GM18507 (cell line): ENCODE measurements around the gene FBXO36.
"Not testable (repeated sequence)": the region's sequence is repeated elsewhere in the genome, so short reads cannot be mapped to it uniquely, and the experiment has no call there.

ENCODE experiments used
- DNase-seq: peaks from one replicate; pipeline ENCODE4 v3.0.0; 2011; ENCODE audit warnings: low read depth; ENCODE audit not compliant: insufficient read length; ENCODE audit errors: extremely low spot score
- FAIRE-seq: peaks from 2 replicates; lab custom pipeline; 2011; peaks lifted over from hg19 to GRCh38; lab: Jason Lieb, UNC

Gene FBXO36

GRCh38 chr2:229922449-229923386, at the start of gene FBXO36:
FBXO36 (plus strand) TSS chr2:229922503; CDS start chr2:229922514, 11 bp downstream.
- peak; percentile 60 for FAIRE-seq
- peak; percentile 74 for DNase-seq

- peak; percentile 84 for FAIRE-seq
- peak; percentile 33 for DNase-seq
Measured at GRCh38 chr2:229873123-229873581, 49.2 kb upstream of the FBXO36 start.

GRCh38 chr2:229874647-229875046, 47.7 kb upstream of the FBXO36 start:
- no peak for DNase-seq
- FAIRE-seq: no peak

DNA sequence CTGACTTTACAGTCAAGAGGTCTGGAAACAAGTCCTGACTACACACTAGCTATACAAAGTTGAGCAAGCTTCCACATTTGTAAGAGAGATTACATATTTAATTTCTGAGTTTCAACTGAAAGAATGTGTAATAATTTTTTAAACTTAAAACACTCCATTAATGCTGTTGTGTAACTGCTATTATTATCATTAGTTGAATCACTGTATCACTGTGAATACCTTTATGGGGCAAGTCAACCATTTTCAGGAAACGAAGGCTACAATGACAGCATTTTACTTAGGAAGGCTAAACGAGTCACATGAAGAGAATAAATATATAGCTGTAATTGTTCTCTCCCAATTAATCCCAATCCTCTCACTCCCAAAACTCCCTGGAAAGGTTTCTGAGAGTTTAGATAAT, 46.8 kb upstream of the FBXO36 start:
- FAIRE-seq (no peak), DNase-seq (no peak)

GRCh38 chr2:229879191-229879950, 42.9 kb upstream of the FBXO36 start:
- no peak for DNase-seq
- no peak for FAIRE-seq

DNA sequence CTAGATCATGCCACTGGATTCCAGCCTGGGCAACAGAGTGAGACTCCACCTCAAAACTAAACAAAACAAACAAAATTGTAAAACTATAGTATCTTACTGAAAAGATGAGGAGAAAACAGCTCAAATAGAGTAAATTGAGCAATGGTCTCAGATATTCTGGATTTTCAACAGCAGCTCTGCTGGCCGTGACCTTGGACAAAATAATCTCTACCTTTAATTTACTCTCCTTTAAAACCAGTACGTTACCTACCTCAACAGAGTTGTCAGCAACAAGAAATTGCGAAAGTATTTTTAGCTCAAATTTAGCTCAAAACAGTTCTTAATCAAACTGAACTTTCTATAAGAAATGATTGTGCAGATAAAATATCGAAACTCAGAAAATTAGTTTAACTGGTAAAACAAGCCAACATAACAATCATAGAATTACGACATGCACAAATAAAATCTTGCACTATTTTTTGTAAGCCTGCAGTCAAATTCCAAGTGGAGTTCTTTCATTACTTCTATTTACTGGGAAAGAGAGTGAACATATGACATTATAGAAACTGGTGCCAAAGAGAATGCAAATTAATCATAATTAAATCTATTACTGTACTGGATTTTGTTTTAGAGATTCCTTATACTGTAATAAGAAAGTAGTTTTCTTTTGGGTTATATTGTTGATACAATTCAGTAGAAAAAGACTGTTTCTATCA, 41.3 kb upstream of the FBXO36 start:
- no peak for FAIRE-seq
- no peak for DNase-seq

- DNase-seq (no peak), FAIRE-seq (peak; percentile 42)
Measured at GRCh38 chr2:229882583-229882982, 39.7 kb upstream of the FBXO36 start.

- DNase-seq: no peak
- FAIRE-seq: peak; percentile 77
Measured at GRCh38 chr2:229884775-229885699, 37.3 kb upstream of the FBXO36 start.

DNA sequence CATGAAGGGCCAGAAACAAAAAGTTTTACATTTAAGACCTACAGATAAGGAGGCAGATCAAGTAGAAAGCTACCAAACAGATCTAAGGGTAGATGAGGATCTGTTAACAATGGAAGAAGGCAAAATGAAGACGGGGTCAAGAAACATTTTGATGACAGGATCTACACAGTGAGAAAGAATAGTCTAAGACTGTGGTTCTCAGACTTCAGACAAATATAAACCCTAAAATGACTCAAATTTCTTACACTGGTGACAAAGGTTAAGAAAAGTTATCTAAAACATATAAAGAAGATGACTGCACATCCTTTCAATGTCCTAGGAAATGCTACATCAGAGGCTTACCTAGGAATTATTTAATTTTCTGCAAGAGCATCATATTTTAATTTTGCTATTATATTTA, 34.9 kb upstream of the FBXO36 start:
- no peak for FAIRE-seq
- no peak for DNase-seq

DNA sequence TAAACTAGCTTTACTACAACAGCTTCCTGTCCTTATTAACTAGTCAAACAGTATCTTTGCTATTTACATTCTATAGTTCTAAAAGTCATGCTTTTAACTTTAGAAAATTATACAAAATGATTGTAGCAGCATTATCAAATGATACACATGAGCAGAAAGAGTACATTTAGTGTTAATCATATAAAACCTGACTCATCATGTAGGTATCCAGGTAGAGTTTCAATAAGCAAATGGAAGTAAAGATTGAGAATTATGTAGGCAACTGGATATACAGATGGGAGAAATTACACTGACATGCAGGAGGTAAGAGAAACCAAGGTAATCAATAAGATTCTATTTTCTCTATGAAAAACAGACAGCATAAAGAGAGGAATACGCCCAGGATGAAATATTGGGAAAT, 34.3 kb upstream of the FBXO36 start:
- no peak for FAIRE-seq

DNA sequence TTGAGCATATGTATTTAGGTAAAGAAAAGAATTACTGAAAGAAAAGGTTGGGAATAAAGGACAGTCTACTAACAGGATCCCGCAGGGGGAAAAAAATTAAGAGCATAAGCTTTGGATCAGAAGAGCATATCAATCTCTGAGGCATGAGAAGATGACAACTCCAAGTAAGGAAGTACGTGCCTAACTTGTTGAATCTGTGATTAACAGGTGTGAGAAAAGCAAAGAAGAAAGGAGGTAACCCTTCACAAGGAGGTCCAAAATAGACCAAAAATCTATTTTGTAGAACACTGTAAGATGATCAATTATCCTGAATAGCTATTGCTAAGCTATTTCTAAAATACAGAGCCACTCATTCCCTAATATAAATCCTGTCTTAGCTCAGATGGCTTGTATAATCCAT, 33.3 kb upstream of the FBXO36 start:
- FAIRE-seq (no peak), DNase-seq (no peak)

More for the DNA sequence above, 34.3 kb upstream of the FBXO36 start:
- DNase-seq: no peak

DNA sequence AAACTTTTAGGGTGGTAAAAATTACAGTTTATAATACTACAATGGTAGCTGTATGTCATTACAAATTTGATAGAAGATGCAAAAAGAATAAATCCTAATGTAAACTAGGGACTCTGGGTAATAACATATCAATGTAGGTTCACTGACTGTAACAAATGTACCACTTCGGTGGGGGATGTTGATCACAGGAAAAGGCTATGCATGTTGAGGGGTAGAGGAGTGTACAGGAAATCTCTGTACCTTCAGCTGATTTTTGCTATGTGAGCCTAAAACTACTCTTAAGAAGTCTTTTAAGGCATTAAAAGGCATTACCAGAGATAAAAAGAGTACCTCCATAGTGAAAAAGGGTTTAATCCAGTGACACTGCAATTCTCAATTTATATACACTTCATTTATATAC, 25.4 kb upstream of the FBXO36 start:
- no peak for DNase-seq
- FAIRE-seq: no peak

DNA sequence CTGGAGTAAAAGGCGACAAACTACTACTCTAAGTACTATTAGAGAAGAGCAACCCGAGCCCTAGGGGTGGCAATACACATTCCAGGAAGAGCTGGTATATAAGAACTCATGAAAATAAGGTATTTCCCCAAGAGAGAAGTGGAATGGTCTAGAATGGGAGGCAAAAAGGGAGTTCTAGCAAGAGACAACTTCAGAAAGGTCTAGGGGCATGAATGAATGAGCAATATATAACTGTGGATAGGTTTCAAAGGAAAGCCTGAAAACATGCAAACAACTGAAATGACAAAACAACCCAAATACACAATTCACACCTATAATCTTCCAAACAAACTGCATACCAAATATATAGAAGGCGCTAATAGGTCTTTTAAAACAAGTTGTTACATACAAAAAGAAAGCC, 22.7 kb upstream of the FBXO36 start:
- no peak for FAIRE-seq
- DNase-seq: no peak

DNA sequence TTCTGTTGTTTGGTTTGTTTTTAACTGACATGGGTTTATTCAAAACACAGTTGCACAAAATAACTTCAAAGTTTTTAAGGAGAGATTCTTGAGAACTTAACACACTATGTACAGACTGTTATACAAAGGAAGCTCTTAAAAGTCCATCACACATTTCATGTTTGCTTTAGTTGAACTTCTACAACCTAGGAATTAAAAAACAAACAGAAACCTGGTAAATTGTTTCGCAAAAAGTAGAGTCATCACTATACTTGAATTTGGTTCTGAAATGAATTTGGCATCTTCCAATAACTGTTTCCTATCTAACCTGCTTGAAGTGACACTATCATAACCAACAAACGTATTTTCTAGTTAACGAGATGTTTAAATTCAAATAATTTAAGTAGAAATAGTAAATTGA, 22.3 kb upstream of the FBXO36 start:
- FAIRE-seq: no peak
- no peak for DNase-seq

GRCh38 chr2:229900514-229900913, 21.8 kb upstream of the FBXO36 start:
- FAIRE-seq, DNase-seq: not testable (repeated sequence)

GRCh38 chr2:229901819-229902218, 20.5 kb upstream of the FBXO36 start:
- FAIRE-seq: no peak
- DNase-seq: no peak

GRCh38 chr2:229903037-229903436, 19.3 kb upstream of the FBXO36 start:
- no peak for FAIRE-seq
- DNase-seq: no peak

DNA sequence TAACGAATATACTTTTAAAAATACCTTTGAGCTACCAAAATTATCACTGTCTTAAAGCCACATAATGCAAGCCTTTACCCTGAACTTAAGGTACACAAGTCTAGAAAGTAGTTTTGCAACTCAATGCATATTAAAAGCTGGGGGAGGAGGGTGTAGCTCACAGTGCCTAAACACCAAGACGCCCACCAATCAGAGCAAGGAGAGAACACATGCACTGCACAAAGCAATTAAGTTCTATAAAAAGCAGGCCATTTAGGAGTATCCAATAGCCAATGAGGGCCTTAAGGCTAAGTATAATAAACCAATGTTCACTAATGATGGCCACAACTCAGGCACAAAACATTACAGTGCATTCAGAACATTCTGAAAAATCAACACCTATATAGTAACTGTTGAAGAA, 16.7 kb upstream of the FBXO36 start:
- DNase-seq (no peak), FAIRE-seq (no peak)

- FAIRE-seq (no peak), DNase-seq (no peak)
Measured at GRCh38 chr2:229909090-229909489, 13.2 kb upstream of the FBXO36 start.
